RWPE2 (cell line): Measurements from ENCODE around the gene GPC1.

Source experiments
- ATAC-seq: fragments of 200-7000 bp; cut with Tn5 transposase; 3 replicates; pipeline ENCODE4 v1.9.1; 2021; ENCODE audit warnings: low read depth
- DNase-seq: peaks from one replicate; pipeline ENCODE4 v3.0.0-alpha.2; 2020; ENCODE audit warnings: low spot score
- H3K27ac ChIP-seq: fragments of 450-650 bp; 2 replicates; pipeline ENCODE4 v1.5.1; 2017; ENCODE audit warnings: mild to moderate bottlenecking; ENCODE audit not compliant: poor library complexity, severe bottlenecking
- H3K27me3 ChIP-seq: fragments of 250-450 bp; sonication (Bioruptor Pico); 2 replicates; pipeline ENCODE4 v1.5.1; 2021; ENCODE audit warnings: mild to moderate bottlenecking, moderate library complexity; ENCODE audit not compliant: insufficient read depth, poor library complexity, severe bottlenecking
- H3K36me3 ChIP-seq: fragments of 250-450 bp; sonication (Bioruptor Pico); 2 replicates; pipeline ENCODE4 v1.5.1; 2020; ENCODE audit warnings: low read depth, mild to moderate bottlenecking, moderate library complexity
- H3K4me1 ChIP-seq: fragments of 250-450 bp; sonication (Bioruptor Pico); 2 replicates; pipeline ENCODE4 v1.5.1; 2021; ENCODE audit warnings: mild to moderate bottlenecking, moderate library complexity; ENCODE audit not compliant: insufficient read depth, poor library complexity, severe bottlenecking
- H3K4me3 ChIP-seq: fragments of 250-450 bp; sonication (Bioruptor Pico); 2 replicates; pipeline ENCODE4 v1.5.1; 2021; ENCODE audit warnings: mild to moderate bottlenecking, moderate library complexity; ENCODE audit not compliant: severe bottlenecking
- H3K9me3 ChIP-seq: fragments of 250-450 bp; sonication (Bioruptor Pico); 2 replicates; pipeline ENCODE4 v1.5.1; 2021; ENCODE audit warnings: mild to moderate bottlenecking, moderate library complexity; ENCODE audit not compliant: severe bottlenecking
- TF ChIP-seq, protein P1 (sequence below): fragments of 450-650 bp; IDR thresholded peaks from one replicate; pipeline ENCODE4 v1.5.1; 2017; ENCODE audit warnings: mild to moderate bottlenecking, moderate library complexity; ENCODE audit not compliant: poor library complexity, severe bottlenecking

Gene GPC1

DNA sequence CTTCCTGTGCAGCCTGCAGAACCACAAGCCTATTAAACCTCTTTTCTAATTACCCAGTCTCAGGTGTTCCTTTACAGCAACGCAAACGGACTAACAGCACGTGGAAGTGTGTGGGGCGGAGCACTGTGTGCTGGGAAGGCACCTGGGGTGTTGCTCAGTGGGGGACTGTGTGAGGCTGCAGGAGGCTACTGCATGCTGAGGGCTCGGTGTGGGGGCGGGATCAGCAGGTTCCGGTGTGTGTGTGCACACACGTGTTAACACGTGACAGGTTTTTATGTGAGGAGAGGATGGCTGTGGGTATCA lies 63.4 kb downstream of the GPC1 start:
- no peaks in the 10 kb centered on the region for H3K9me3 ChIP-seq
- no peak for DNase-seq
- H3K27ac ChIP-seq, result no peak overlapping the region
- H3K36me3 ChIP-seq, result no peaks in the 10 kb centered on the region
- H3K4me1 ChIP-seq, result no peaks in the 10 kb centered on the region
- H3K27me3 ChIP-seq, result no peaks in the 10 kb centered on the region
- TF ChIP-seq, protein P1, sequence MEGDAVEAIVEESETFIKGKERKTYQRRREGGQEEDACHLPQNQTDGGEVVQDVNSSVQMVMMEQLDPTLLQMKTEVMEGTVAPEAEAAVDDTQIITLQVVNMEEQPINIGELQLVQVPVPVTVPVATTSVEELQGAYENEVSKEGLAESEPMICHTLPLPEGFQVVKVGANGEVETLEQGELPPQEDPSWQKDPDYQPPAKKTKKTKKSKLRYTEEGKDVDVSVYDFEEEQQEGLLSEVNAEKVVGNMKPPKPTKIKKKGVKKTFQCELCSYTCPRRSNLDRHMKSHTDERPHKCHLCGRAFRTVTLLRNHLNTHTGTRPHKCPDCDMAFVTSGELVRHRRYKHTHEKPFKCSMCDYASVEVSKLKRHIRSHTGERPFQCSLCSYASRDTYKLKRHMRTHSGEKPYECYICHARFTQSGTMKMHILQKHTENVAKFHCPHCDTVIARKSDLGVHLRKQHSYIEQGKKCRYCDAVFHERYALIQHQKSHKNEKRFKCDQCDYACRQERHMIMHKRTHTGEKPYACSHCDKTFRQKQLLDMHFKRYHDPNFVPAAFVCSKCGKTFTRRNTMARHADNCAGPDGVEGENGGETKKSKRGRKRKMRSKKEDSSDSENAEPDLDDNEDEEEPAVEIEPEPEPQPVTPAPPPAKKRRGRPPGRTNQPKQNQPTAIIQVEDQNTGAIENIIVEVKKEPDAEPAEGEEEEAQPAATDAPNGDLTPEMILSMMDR, result no peak
- no peak overlapping the region for H3K4me3 ChIP-seq
- no peak for ATAC-seq

DNA sequence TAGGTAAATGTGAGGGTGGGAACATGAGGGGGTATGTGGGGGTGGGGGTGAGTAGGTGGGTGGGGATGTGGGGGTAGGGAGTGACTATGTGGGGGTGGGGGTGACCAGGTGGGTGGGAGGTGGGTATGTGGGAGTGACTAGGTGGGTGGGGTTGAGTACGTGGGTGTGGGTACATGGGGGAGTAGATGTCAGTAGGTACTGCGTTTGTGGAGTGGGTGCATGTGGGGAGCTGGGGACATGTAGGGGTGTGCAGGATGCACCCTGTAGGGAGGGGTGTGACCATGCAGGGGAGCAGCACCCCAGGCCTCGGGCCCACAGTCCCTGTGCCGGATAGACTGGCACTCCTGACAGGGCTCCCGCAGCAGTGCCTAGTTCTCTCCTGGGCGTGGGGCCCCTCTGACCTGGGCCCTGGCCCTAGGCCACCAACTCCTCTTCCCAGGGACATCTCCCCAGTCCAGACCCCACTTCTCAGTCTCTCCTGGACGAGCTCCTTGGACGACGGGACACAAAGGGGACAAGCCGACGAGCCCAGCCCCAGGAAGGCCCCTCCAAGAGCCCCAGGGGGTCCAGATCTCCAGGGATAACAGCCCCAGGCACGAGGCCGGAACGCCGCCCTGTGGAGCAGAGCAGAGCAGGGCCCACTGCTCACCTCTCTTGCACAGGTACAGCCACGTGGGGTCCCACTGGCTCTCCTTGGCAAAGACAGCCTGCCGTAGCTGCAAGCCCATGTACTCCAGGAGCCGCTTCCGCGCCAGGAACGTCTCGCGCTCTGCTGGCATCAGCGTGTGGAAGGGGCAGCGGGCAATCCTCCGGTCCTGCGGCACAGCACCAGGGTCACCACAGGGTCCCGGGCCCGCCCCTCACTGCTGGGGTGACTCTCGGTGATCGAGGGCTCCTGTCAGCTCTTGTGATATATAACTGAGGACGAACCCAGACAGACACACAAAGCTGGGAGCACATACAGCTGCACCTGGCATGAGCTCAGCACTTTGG lies 64.1 kb downstream of the GPC1 start:
- DNase-seq (no peak), ATAC-seq (no peak)
- Histone ChIP-seq H3K36me3 (no peaks in the 10 kb centered on the region), H3K9me3 (no peaks in the 10 kb centered on the region), H3K27ac (no peak overlapping the region), H3K27me3 (no peaks in the 10 kb centered on the region), H3K4me1 (no peaks in the 10 kb centered on the region), H3K4me3 (no peak overlapping the region)
- TF ChIP-seq, protein P1, result no peak

DNA sequence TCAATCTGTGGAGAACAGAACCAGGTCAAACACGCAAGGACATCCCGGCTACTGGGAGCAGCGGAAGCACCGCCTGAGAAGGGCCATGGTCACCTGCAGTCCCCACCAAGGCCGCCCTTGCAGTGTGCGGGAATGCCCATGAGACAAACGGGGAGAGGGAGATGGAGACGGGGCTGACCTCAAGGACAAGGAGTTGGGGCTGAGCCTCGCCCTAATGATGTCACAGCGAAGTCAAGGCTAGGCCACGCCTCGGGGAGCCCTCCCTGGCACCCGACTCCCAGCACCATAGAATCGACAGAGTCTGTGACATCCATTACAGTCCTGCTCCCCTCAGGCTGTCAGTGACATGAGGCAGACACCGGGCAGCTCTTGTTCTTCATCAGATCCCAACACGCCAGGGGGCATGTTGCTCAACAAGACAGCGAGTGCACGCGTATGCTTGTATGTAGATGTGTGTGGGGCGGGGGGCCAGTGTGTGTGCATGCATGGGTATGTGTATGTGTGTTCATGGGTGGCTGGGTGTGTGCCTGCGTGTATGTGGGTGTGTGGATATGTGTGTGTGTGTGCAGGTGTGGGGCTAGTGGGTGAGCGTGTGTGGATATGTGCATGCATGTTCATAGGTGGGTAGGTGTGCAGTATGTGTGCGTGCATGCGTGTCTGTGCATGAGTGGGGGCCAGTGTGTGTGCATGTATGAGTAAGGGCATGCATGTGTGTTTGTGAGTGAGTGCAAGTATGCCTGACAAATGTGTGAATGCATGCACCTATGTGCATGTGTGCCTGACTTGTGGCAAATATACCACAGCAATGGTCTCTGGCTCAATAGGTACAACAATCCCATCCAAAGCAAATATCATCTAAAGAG lies 65.3 kb downstream of the GPC1 start:
- no peak for DNase-seq
- H3K4me1 ChIP-seq, result no peaks in the 10 kb centered on the region
- no peaks in the 10 kb centered on the region for H3K36me3 ChIP-seq
- no peak overlapping the region for H3K4me3 ChIP-seq
- TF ChIP-seq, protein P1, result no peak
- H3K9me3 ChIP-seq, result no peaks in the 10 kb centered on the region
- no peak overlapping the region for H3K27ac ChIP-seq
- H3K27me3 ChIP-seq, result no peaks in the 10 kb centered on the region
- ATAC-seq, result no peak

DNA sequence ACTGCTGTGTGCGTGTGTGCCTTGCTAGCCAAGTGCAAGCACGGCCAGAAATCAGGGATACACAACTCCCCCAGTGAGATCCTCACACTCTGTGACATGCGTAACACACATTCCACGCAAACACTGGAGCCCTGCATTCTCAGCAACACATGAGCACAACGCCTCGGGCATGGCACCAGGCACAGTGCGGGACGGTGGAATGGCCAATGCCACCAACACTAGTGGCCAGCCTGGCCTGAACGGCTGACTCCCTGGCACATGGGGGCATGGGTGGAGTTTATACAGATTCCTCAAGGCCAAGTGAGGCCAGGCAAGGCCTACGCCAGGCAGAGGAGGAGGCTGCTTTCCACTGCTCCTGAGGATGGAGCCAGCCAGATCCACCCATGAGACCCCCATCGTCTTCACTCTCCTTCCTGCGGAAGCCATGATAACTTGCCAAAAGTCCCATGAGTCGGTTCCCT lies 66.1 kb downstream of the GPC1 start:
- no peak for DNase-seq
- Histone ChIP-seq H3K27ac (no peak overlapping the region), H3K9me3 (no peaks in the 10 kb centered on the region), H3K4me1 (no peaks in the 10 kb centered on the region), H3K4me3 (no peak overlapping the region), H3K36me3 (no peaks in the 10 kb centered on the region), H3K27me3 (no peaks in the 10 kb centered on the region)
- no peak for ATAC-seq
- TF ChIP-seq, protein P1, result no peak
